ENCODE data around the gene FBXO33.
A peak's percentile ranks its signal among the peaks of the same experiment; 100 is the strongest.

FBXO33 gene, protein sequence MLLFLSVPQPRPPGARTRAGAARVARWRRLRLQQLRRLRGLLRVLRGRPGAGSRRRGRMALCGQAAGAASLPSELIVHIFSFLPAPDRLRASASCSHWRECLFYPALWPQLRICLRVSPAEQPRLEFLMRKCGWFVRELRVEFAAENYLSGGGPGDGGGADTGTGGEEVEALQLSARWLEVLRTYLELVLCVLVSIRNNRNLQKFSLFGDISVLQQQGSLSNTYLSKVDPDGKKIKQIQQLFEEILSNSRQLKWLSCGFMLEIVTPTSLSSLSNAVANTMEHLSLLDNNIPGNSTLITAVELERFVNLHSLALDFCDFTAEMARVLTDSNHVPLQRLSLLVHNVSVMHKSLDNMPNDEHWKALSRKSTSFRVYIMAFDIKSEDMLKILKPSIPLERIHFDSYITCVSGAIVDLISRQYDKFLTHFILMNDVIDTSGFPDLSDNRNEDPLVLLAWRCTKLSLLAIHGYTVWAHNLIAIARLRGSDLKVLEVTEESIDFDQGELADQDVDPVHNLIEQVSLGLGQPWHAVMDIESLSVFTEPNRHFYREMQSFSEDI

GRCh38 chr14:39432179-39432618, at the start of gene FBXO33:
Gene FBXO33, minus strand, starts transcription at chr14:39432433. Its CDS starts 271 bp downstream, at chr14:39432162.
- DNase-seq (ENCODE audit: low spot score), result peak; percentile 97

GRCh38 chr14:39474416-39474911, 42.2 kb upstream of the FBXO33 start:
- DNase-seq (ENCODE audit: low spot score), result no peak

GRCh38 chr14:39472078-39472477, 39.8 kb upstream of the FBXO33 start:
- no peak for DNase-seq (ENCODE audit: low spot score)

- DNase-seq (ENCODE audit: low spot score), result peak; percentile 38
Measured at GRCh38 chr14:39469094-39469710, 37.0 kb upstream of the FBXO33 start.

- DNase-seq (ENCODE audit: low spot score), result peak; percentile 17
Measured at GRCh38 chr14:39467889-39468524, 35.8 kb upstream of the FBXO33 start.

DNA sequence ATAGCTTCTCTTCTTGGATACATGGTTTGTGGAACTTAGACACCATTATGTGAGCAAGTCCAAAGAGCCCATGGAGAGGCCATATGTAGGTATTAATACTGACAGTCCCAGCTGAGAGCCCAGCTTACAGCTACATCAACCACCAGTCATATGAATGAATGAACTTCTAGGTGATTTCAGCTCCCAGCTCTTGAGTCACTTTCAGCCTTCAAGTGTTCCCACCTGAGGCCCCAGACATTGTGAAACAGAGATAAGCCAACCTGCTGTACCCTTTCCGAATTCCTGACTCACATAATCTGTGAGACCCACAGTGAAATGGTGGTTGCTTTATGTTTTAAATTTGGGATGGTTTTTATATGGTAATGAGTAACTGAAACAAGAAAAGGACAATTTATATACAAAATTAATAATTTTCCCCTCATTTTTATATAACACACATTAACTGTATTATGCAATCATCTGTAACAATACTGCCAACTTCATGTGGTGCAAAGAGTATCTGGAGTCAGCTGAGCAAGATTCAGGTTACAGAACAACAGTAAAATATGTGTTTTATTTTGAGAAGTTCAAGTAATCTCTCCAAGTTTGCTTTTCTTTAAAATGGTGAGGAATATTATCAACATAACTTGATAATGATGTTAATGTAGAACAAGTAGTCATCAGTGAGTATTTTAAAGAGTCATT, 27.7 kb upstream of the FBXO33 start:
- DNase-seq (ENCODE audit: low spot score), result no peak

GRCh38 chr14:39456702-39457250, 24.5 kb upstream of the FBXO33 start:
- no peak for DNase-seq (ENCODE audit: low spot score)

- no peak for DNase-seq (ENCODE audit: low spot score)
Measured at GRCh38 chr14:39454906-39455539, 22.8 kb upstream of the FBXO33 start.

DNA sequence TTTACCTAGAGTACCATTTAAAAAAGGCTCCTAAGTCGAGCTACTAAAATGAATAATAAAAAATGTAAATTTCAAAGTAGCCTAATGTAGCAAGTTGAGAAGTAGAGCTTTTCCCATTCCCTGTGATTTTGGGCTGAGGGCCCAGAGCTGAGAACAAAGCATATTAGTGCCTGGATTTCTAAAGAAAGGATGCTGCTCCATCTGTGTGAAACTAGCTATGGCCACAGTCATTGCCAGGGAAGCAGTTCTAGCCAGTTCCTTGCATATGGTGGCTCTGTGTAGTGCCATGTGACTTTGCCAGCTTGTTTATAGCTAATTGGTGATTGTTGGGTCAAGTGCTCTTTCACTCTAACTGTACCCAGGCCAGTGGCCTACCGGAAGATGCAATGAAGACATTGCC, 20.4 kb upstream of the FBXO33 start:
- DNase-seq (ENCODE audit: low spot score), result no peak

- no peak for DNase-seq (ENCODE audit: low spot score)
Measured at GRCh38 chr14:39451811-39452210, 19.6 kb upstream of the FBXO33 start.

- DNase-seq (ENCODE audit: low spot score), result no peak
Measured at GRCh38 chr14:39447175-39447661, 15.0 kb upstream of the FBXO33 start.

GRCh38 chr14:39446131-39446744, 14.0 kb upstream of the FBXO33 start:
- DNase-seq (ENCODE audit: low spot score), result no peak

DNA sequence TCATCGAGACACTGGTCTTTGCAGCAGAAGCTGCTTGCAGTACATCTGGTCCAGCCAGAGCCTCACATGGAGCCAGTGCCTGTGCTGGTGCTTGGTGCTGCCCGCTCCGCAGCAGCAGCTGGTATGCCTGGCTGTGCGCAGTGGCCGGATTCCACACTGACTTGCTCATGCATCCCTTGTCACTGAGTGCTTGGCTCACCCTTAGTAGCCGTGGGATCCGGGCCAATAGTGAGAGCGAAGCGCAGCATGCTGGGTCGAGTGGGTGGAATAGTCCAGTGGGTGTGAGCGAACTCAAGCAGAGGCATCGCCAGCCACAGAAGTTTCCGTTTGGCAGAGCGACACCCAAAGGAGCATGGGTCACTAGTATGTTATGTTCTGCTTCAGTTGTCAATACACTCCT, 10.1 kb upstream of the FBXO33 start:
- no peak for DNase-seq (ENCODE audit: low spot score)

- DNase-seq (ENCODE audit: low spot score), result no peak
Measured at GRCh38 chr14:39441805-39442204, 9.6 kb upstream of the FBXO33 start.

DNA sequence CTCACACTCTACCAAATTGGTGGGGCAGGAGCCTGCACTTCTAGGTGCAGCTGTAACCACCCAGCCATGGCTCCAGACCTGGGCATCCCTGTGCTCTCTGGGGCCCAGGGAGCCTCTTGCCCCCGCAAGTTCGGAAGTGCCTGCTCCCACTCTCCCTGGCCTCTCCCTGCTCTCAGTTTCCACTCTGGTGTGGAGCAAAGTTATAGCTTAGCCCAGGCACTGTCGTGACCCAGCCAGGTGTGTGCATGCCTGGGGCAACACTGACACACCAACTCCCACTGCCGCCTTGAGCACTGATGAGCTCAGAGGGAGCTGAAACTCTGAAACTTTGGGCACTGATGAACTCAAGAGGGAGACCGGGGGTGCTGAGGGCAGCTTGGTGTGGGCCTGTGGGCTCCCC, 8.7 kb upstream of the FBXO33 start:
- no peak for DNase-seq (ENCODE audit: low spot score)

GRCh38 chr14:39435241-39435640, 3.0 kb upstream of the FBXO33 start:
- DNase-seq (ENCODE audit: low spot score), result no peak

DNA sequence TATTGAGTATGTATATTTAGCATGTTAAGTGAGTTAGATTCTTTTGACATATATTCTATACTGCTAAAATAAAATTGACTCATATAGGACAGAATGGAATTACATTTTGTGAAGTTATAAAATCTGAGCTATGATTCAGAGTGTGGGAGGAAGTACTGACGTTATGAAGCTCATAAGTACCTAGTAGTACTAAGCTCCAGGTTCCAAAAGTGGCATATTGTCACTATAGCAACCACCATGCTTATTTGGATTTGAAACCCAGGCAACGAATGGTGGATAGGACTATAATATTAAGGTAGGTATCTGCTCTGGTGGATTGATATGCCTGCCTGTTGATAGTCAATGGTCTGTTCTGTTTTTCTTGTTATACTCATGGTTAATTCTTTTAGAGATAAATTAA, 2.2 kb upstream of the FBXO33 start:
- no peak for DNase-seq (ENCODE audit: low spot score)

DNA sequence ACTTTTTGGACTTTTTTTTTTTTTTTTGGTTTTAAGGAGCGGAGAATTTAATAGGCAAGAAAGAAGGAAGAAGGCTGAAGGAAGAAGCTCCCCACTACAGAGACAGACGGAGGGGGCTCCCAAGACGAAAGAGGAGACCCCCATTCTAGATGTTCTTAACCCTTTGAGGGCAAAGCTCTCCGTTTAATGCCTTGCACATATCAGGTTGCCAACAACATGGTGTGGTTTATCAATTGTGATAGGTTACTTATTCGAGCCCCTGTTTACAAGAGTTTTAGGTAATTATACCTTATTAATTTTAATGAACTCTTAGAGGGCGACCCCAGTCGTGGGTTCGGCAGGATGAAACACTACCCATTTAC, 1.2 kb upstream of the FBXO33 start:
- DNase-seq (ENCODE audit: low spot score), result no peak

DNA sequence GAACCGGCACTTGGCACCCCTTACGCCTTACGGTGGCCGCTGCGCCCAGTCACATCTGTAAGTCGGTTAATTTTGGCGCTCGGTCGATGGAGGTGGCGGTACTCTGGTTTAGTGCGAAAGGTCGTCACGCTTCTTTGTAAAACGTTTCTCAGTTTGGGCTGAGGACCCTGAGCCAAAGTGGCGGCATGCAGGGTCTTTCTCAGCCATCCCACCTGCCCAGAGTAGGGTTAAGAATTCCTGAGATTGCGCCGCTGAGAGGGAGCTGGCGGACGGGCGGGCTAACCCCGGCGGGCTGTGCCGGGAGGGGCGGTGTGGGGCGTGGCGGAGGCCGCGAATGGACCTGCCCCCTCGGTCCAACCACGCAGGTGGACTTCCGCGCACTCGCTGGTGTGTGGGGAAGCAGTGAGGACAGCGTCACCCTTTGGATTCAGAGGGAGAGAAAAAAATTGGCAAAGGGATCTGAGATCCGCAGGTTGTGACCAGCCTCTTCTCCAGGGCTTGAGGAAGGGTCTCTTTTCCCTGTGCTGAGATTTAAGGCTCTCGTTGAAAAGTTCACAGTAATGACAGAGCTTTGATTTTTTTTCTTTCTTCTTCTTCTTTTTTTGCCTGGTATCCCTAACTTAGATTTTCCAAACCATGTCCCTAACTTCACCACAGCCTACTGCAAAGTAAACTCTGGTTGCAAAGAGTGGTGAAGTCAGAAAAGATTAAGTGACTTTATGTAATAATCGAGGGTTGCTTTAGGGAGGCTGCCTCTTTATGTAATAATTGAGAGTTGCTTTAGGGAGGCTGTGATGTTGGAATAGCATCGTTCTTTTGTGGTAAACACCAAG, 602 bp upstream of the FBXO33 start:
- no peak for DNase-seq (ENCODE audit: low spot score)
